ENCODE results near the gene CAPZA1.

DNA sequence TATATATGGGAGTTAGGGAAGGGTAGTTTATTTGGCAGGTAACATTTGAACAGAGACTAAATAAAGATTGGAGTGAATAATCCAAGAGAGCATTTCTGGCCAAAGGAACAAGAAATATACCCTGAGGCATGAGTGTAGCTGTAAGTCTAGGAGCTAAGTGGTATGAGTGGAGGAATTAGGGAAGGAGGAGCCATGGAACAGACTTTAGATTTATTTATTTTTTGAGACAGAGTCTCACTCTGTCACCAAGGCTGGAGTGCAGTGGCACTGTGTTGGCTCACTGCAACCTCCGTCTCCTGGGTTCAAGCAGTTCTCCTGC, 18.4 kb downstream of the CAPZA1 start:
- TF ChIP-seq, protein P1, sequence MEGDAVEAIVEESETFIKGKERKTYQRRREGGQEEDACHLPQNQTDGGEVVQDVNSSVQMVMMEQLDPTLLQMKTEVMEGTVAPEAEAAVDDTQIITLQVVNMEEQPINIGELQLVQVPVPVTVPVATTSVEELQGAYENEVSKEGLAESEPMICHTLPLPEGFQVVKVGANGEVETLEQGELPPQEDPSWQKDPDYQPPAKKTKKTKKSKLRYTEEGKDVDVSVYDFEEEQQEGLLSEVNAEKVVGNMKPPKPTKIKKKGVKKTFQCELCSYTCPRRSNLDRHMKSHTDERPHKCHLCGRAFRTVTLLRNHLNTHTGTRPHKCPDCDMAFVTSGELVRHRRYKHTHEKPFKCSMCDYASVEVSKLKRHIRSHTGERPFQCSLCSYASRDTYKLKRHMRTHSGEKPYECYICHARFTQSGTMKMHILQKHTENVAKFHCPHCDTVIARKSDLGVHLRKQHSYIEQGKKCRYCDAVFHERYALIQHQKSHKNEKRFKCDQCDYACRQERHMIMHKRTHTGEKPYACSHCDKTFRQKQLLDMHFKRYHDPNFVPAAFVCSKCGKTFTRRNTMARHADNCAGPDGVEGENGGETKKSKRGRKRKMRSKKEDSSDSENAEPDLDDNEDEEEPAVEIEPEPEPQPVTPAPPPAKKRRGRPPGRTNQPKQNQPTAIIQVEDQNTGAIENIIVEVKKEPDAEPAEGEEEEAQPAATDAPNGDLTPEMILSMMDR (IDR thresholded peaks at IDR 0.05; ENCODE audit: poor library complexity) = no peak
- TF ChIP-seq EZH2 (IDR thresholded peaks at IDR 0.05; ENCODE audit: borderline replicate concordance) = no peak

Data from hepatocyte (in vitro differentiated cells).